ENCODE data around the gene SYT2.
"Not testable (repeated sequence)": the region's sequence is repeated elsewhere in the genome, so short reads cannot be mapped to it uniquely, and the experiment has no call there.

Gene SYT2

GRCh38 chr1:202565890-202566602, 144.2 kb downstream of the SYT2 start:
- DNase-seq = no peak

- DNase-seq = no peak
Observed at GRCh38 chr1:202564958-202565495, 145.2 kb downstream of the SYT2 start.

- no peak for DNase-seq
Observed at GRCh38 chr1:202563818-202564217, 146.4 kb downstream of the SYT2 start.

- DNase-seq = no peak
Observed at GRCh38 chr1:202562444-202563060, 147.7 kb downstream of the SYT2 start.

GRCh38 chr1:202561726-202562443, 148.4 kb downstream of the SYT2 start:
- DNase-seq = no peak

- no peak for DNase-seq
Observed at GRCh38 chr1:202561240-202561639, 149.0 kb downstream of the SYT2 start.

GRCh38 chr1:202557662-202558061, 152.6 kb downstream of the SYT2 start:
- not testable (repeated sequence) for DNase-seq

GRCh38 chr1:202556037-202556436, 154.2 kb downstream of the SYT2 start:
- not testable (repeated sequence) for DNase-seq

GRCh38 chr1:202554619-202555018, 155.6 kb downstream of the SYT2 start:
- not testable (repeated sequence) for DNase-seq

GRCh38 chr1:202553560-202554038, 156.7 kb downstream of the SYT2 start:
- no peak for DNase-seq

- DNase-seq = not testable (repeated sequence)
Observed at GRCh38 chr1:202553078-202553477, 157.2 kb downstream of the SYT2 start.

GRCh38 chr1:202552615-202553014, 157.6 kb downstream of the SYT2 start:
- not testable (repeated sequence) for DNase-seq

GRCh38 chr1:202551683-202552082, 158.6 kb downstream of the SYT2 start:
- DNase-seq = no peak

- DNase-seq = not testable (repeated sequence)
Observed at GRCh38 chr1:202550088-202550487, 160.2 kb downstream of the SYT2 start.

GRCh38 chr1:202547215-202547614, 163.0 kb downstream of the SYT2 start:
- no peak for DNase-seq

GRCh38 chr1:202546796-202547195, 163.5 kb downstream of the SYT2 start:
- DNase-seq = not testable (repeated sequence)

GRCh38 chr1:202546377-202546776, 163.9 kb downstream of the SYT2 start:
- DNase-seq = not testable (repeated sequence)

- DNase-seq = not testable (repeated sequence)
Observed at GRCh38 chr1:202545647-202546303, 164.5 kb downstream of the SYT2 start.

GRCh38 chr1:202544766-202545449, 165.3 kb downstream of the SYT2 start:
- DNase-seq = not testable (repeated sequence)

- not testable (repeated sequence) for DNase-seq
Observed at GRCh38 chr1:202543537-202543936, 166.7 kb downstream of the SYT2 start.

- DNase-seq = not testable (repeated sequence)
Observed at GRCh38 chr1:202542415-202542814, 167.8 kb downstream of the SYT2 start.

- not testable (repeated sequence) for DNase-seq
Observed at GRCh38 chr1:202540858-202541257, 169.4 kb downstream of the SYT2 start.

Measured in activated naive CD4-positive, alpha-beta T cell treated with anti-CD3 and anti-CD28 coated beads, Interleukin-2, amount 50 U/mL, for 16 hours (primary cell).